Astrocyte of the spinal cord (primary cell): ENCODE results near the gene ATP2B2.

Source experiments
- DNase-seq: peaks from one replicate; pipeline ENCODE4 v3.0.0; 2011; ENCODE audit warnings: low read depth, low spot score
- H3K4me3 ChIP-seq: 2 replicates; pipeline ENCODE4 v1.5.1; 2011; ENCODE audit warnings: low read depth, mild to moderate bottlenecking, low read length, moderate library complexity
- CTCF ChIP-seq: IDR thresholded peaks from 2 replicates; pipeline ENCODE4 v1.5.1; 2012; ENCODE audit warnings: low read depth, mild to moderate bottlenecking, low read length, inconsistent platforms
- in situ Hi-C: cut with HindIII; loops from 2 replicates; pipeline ENCODE4 v1.10.0; 2017; ENCODE audit warnings: low sequenced_read_pairs

Gene ATP2B2

GRCh38 chr3:10417847-10418246 lies 87.5 kb downstream of the ATP2B2 start:
- DNase-seq: peak; percentile 16
- no peak overlapping the region for H3K4me3 ChIP-seq
- in situ Hi-C loops: no loop called here
- peak; percentile 16 for TF ChIP-seq CTCF

GRCh38 chr3:10416730-10417300 lies 88.6 kb downstream of the ATP2B2 start:
- TF ChIP-seq CTCF: no peak

GRCh38 chr3:10413041-10413440 lies 92.3 kb downstream of the ATP2B2 start:
- no peak overlapping the region for H3K4me3 ChIP-seq
- TF ChIP-seq CTCF: no peak
- DNase-seq: no peak
- in situ Hi-C loops: no loop called here

More at GRCh38 chr3:10416730-10417300, 88.6 kb downstream of the ATP2B2 start:
- no peak overlapping the region for H3K4me3 ChIP-seq
- in situ Hi-C loops: no loop called here
- DNase-seq: no peak

GRCh38 chr3:10411598-10412332 lies 93.6 kb downstream of the ATP2B2 start:
- no peak for DNase-seq
- TF ChIP-seq CTCF: no peak
- no peak overlapping the region for H3K4me3 ChIP-seq
- in situ Hi-C loops: no loop called here

- in situ Hi-C loops: no loop called here
- no peak for TF ChIP-seq CTCF
- no peak overlapping the region for H3K4me3 ChIP-seq
- DNase-seq: no peak
Observed at GRCh38 chr3:10410383-10411002, 94.9 kb downstream of the ATP2B2 start.

- H3K4me3 ChIP-seq: no peak overlapping the region
- TF ChIP-seq CTCF: no peak
- no peak for DNase-seq
- in situ Hi-C loops: no loop called here
Observed at GRCh38 chr3:10408680-10409079, 96.7 kb downstream of the ATP2B2 start.
